Glutamatergic neuron (in vitro differentiated cells): ENCODE measurements around the gene PPM1A. TPM values are rescaled to one million over a fixed set of nuclear protein-coding genes. Genes with fewer than 3 reads are reported as not detected.

Experiments used
- DNase-seq: peaks from one replicate; pipeline ENCODE4 v3.0.0; 2022
- H3K27ac Mint-ChIP-seq: one replicate; pipeline ENCODE4 v1.8.0; 2020; ENCODE audit warnings: mild to moderate bottlenecking, mixed read lengths, inconsistent platforms; ENCODE audit not compliant: unreplicated experiment
- H3K27me3 Mint-ChIP-seq: one replicate; pipeline ENCODE4 v1.8.0; 2020; ENCODE audit warnings: mild to moderate bottlenecking, moderate library complexity, mixed read lengths, inconsistent platforms; ENCODE audit not compliant: unreplicated experiment
- H3K36me3 Mint-ChIP-seq: one replicate; pipeline ENCODE4 v1.8.0; 2020; ENCODE audit warnings: mild to moderate bottlenecking, mixed read lengths, inconsistent platforms; ENCODE audit not compliant: unreplicated experiment
- H3K4me1 Mint-ChIP-seq: one replicate; pipeline ENCODE4 v1.8.0; 2020; ENCODE audit warnings: mild to moderate bottlenecking, low read depth, mixed read lengths, inconsistent platforms; ENCODE audit not compliant: unreplicated experiment
- H3K4me3 Mint-ChIP-seq: one replicate; pipeline ENCODE4 v1.8.0; 2020; ENCODE audit warnings: mild to moderate bottlenecking, mixed read lengths, inconsistent platforms; ENCODE audit not compliant: unreplicated experiment
- H3K9me3 Mint-ChIP-seq: one replicate; pipeline ENCODE4 v1.8.0; 2020; ENCODE audit warnings: mild to moderate bottlenecking, moderate library complexity, mixed read lengths, inconsistent platforms; ENCODE audit not compliant: unreplicated experiment
- CTCF ChIP-seq: fragments of 200-600 bp; sonication (generic); IDR thresholded peaks from one replicate; pipeline ENCODE4 v1.5.0; 2021; ENCODE audit not compliant: partially characterized antibody, unreplicated experiment
- total RNA-seq: library from RNA; stranded (reverse); fragmentation: NEBNext Ultra II Directional; extraction: Animal tissue kit (Norgen Biotek cat#: 25700); gene quantifications from one replicate; pipeline ENCODE4 v1.2.1, GENCODE V29; 2021; ENCODE audit not compliant: unreplicated experiment

PPM1A gene
- total RNA-seq, 1 donor from 2014 or later: 62.2 TPM

DNA sequence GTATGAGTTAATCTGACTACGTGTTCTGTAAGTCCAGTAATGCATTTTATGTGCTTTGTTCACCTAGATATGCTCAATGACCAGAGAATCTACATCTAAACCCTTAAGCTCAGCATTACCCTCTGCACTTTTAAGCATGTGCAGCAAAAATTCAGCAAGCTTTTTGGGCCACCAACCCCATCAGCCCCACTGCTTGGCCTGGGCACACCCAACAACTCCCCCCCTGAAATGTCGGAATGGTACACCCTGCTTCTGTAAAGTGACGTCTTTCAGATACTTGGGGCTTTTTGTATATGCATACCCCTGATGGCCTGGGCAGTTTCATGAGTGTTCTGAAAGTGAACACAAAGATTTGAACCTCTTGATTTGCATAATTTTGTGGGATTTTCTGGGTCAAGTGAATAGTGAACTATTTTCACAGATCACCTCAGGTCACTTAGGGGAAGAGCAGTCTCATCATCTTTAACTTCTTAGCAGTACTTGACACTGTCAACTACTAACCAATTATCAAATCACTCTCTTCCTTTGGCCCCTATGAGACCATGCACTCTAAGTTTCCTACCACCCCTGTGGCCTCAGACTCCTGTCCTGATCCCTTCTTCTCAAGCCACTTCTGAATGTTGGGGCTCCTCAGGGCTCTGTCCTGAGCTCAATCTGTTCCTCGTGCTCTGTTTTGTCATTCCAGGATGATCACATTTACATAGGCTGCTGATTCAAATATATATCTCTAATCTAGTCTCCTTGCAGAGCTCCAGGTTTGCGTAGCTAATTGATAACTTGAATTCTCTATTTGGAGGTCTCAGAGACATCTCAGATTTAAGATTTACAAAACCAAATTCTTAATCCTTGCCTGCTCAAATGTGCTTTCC lies 36.3 kb upstream of the PPM1A start:
- Mint-ChIP-seq H3K27ac (no peak overlapping the region), H3K36me3 (no peaks in the 10 kb centered on the region), H3K9me3 (peaks cover 2% of the 10 kb centered on the region), H3K4me1 (no peaks in the 10 kb centered on the region), H3K27me3 (no peaks in the 10 kb centered on the region), H3K4me3 (no peak overlapping the region)
- no peak for DNase-seq
- no peak for TF ChIP-seq CTCF

DNA sequence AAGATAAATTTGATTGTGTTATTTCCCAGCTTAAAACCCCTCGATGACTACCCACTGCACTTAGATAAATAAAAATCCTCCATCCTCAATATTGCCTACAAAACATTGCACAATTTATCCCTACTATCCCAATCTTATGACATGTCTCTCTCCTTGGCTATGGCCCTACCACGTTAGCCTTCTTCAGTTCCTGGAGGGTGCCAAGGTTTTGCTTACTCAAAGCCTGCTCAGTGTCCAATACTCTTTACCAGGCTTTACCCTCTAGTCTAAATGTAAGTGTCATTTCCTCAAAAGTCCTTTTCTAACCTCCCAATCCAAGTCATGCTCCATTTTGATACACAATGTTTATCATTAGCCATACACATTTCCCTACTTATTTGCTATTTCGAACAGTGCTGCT lies 35.0 kb upstream of the PPM1A start:
- Mint-ChIP-seq H3K36me3 (no peaks in the 10 kb centered on the region), H3K4me1 (no peaks in the 10 kb centered on the region), H3K27ac (no peak overlapping the region), H3K27me3 (no peaks in the 10 kb centered on the region), H3K9me3 (peaks cover 2% of the 10 kb centered on the region), H3K4me3 (no peak overlapping the region)
- no peak for DNase-seq
- TF ChIP-seq CTCF: no peak

GRCh38 chr14:60214415-60215126 lies 34.5 kb upstream of the PPM1A start:
- no peaks in the 10 kb centered on the region for H3K4me1 Mint-ChIP-seq
- no peak for DNase-seq
- no peaks in the 10 kb centered on the region for H3K27me3 Mint-ChIP-seq
- no peak overlapping the region for H3K4me3 Mint-ChIP-seq
- TF ChIP-seq CTCF: no peak
- H3K36me3 Mint-ChIP-seq: no peaks in the 10 kb centered on the region
- peaks cover 2% of the 10 kb centered on the region for H3K9me3 Mint-ChIP-seq
- no peak overlapping the region for H3K27ac Mint-ChIP-seq

GRCh38 chr14:60215127-60215444 lies 33.9 kb upstream of the PPM1A start:
- no peaks in the 10 kb centered on the region for H3K4me1 Mint-ChIP-seq
- no peaks in the 10 kb centered on the region for H3K27me3 Mint-ChIP-seq
- no peak for DNase-seq
- H3K9me3 Mint-ChIP-seq: peaks cover 2% of the 10 kb centered on the region
- TF ChIP-seq CTCF: no peak
- no peak overlapping the region for H3K27ac Mint-ChIP-seq
- no peaks in the 10 kb centered on the region for H3K36me3 Mint-ChIP-seq
- H3K4me3 Mint-ChIP-seq: no peak overlapping the region
